Fibroblast of skin of scalp (primary cell): Measurements from ENCODE around the gene TRPV2.

Source experiments
- DNase-seq: peaks from one replicate; pipeline ENCODE4 v3.0.0-alpha.2; 2013

Gene TRPV2

DNA sequence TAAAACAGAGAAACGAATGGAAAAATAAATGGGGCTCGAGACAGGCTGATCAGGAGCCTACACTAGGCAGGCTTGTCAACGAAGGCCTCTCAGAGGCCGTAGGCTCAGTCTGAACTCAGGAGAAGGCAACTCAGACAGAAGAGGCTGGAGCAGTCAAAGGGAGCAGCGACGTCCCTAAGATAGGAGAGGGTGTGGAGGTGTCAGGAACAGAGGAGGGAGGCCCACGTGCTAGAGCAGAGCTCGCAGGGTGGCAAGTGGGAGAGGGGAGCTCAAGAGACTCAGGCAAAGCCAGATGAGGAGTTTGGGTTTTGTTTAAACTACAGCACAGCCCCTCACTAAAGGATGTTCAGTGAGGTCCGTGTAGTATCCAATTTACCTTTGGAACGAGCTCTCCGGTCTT lies 43.9 kb downstream of the TRPV2 start:
- no peak for DNase-seq

GRCh38 chr17:16459855-16460550 lies 44.6 kb downstream of the TRPV2 start:
- no peak for DNase-seq

DNA sequence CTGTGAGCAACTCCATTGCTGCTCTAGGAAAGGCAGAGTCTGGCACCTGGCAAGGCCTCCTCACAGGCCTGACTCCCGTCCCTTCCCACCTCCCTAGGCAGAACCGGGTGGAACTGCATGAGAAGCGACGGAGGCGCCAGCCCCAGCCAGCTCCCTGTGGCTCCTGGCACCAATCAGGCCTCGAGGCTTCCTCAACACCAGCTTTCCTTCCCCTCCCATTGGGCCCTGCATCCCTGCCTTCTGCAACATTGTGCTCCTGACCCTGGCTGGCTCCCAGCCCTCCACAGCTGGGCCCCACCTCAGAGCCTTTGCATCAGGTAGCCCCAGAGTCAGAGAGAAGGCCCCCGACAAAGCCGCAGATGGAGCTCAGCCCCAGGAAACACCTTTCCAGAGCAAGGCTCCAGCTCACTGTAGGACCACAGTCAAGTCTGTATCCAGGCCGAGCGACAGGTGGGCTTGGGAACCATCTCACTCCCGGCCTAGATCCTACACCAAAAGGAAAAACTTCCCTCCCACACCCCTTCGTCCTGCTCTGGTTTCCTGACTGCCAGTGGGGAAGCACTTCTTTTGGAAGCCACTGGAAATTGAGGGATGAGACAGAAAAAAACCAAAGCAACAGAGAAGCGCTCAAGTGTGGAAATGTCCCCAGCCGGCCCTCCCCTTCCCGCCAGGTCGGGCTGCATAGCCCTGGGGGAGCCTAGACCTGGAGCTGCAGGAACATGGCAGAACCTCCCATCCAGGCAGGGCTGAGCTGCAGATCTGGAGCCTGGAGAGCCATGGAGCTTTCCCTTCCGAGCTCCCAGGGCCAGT lies 45.6 kb downstream of the TRPV2 start:
- DNase-seq: no peak

DNA sequence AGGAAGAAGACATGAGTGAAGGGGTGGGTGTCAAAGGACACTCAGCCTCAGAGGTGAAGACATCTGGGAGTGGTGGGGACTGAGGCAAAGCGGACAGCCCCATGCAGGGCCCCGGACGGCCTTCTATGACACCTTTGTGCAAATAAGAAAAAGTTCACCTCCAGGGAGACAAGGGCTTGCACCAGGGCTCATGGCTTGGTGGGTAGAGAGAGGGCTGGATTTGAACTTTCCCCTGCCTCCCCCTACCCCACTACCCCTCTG lies 46.2 kb downstream of the TRPV2 start:
- DNase-seq: no peak

- no peak for DNase-seq
These were observed 46.9 kb downstream of the TRPV2 start for GRCh38 chr17:16462070-16462864.

DNA sequence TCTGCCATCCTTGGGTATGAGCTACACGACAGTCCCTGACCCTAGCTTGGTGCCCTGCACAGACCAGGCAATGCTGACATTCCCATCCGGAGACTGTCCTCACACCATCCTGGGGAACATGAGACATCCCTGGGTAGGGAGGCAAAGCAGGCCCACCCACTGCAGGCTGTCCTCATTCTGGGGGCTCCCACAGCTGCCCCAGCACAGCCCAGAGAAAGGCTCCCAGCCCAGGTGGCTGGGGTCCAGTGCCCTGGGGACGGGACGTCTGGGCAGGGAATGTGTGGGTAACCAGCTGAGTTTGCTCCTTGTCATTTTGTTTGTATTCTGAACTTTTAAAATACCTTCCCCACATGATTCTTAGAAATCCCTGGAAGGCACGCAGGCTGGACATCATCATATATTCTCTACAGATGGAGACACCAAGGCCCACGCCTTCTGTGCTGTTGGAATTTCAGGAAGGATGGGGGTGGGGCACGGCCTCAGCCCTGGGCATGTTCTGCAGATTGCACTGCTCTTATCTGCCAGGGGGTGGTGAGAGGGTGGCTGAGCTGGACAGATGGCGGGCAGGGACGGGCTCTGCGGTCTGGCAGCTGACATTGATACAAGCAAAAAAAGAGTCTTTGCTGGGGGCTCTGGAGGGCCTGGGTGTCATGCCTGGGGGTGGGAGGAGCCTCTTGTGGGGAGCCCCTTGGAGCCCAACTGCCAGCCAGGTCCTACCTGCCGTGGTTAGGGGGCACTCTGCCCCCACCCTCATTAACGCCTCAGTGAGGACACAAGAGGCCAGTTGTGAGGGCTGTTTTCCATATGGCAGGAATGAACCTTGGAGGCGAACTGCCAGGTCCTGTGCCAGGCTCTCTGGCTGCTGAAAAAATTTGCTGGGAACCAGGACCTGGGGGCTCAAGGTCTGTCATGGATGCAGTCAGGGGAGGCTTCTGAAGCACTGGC lies 48.3 kb downstream of the TRPV2 start:
- DNase-seq: peak; percentile 61

- no peak for DNase-seq
These were observed 49.1 kb downstream of the TRPV2 start for GRCh38 chr17:16464303-16465051.

GRCh38 chr17:16465052-16465312 lies 49.6 kb downstream of the TRPV2 start:
- no peak for DNase-seq

DNA sequence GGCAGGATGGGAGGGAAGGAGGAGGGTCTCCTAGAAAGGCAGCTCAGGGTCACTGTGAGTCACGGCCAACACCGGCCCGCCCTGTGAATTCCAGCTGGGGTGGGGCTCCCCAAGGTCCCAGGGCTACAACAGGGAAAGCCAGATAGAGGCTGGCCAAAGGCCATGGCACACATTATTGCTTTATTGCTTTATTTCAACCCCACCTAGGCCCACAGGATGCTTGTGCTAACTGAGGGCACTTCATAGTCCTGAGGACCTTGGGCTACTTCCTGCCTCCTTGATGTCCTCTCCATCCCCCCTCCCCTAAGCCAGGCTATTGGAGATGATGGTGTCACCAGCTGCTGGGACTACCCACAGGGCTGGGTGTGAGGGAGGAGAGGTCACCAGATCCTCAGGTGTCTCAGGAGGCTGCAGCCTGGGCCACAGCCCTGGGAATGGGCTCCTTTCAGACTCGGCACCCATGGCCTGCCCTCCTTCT lies 50.5 kb downstream of the TRPV2 start:
- no peak for DNase-seq

GRCh38 chr17:16466407-16466806 lies 51.0 kb downstream of the TRPV2 start:
- DNase-seq: no peak

- DNase-seq: no peak
These were observed 51.7 kb downstream of the TRPV2 start for GRCh38 chr17:16467044-16467443.

DNA sequence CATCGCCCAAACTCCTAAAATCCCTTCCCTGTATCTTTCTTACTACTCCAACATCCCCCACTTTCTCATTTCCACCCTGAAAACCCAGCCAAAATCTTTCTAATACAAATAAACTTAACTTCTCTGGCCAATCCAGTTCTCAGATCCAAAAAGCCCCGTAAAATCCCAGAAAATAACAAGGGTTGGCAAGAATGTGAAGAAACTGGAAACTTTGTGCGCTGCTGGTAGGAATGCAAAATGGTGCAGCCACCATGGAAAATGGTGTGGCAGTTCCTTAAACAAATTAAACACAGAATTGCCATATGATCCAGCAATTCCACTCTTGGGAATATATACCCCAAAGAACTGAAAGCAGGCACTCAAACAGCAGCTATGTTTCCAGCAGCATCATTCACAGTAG lies 52.5 kb downstream of the TRPV2 start:
- no peak for DNase-seq

DNA sequence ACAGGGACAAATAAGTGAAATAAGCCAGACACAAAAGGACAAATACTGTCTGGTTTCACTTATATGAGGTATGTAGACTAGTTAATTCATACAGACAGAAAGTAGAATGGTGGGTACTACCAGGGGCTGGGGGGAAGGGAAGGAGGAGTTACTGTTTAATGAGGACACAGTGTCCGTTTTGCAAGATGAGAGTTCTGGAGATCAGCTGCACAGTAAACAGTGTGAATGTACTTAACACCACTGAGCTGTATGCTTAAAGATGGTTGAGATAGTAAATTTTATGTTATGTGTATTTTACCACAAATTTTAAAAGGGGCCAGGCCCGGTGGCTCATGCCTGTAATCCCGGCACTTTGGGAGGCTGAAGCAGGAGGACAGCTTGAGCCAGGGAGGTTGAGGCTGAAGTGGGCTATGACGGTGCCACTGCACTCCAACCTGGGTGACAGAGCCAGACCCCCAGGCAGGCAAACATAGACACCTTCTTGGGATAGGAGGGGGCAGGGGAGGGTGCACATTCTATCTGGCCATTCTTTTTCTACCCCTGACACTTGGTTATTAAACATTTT lies 53.1 kb downstream of the TRPV2 start:
- no peak for DNase-seq

DNA sequence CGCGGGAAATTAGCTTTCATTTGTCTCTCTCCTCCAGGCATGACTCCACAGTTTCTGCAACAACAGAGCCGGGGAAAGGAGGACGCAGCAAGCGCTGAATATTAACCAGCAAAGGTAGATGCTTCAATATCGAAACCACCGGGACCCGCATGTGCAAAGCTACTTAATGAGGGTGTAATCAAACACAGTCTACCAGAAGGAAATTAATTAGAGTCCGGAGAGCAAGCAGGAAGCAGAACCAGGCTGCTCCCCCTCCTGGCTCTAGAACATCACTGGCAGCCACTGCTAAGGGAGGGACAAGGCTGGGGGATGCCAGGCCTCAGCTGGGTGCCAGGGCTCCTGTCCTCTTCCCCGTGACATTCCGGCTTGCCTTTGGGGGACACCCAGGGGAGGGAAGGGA lies 54.9 kb downstream of the TRPV2 start:
- no peak for DNase-seq

DNA sequence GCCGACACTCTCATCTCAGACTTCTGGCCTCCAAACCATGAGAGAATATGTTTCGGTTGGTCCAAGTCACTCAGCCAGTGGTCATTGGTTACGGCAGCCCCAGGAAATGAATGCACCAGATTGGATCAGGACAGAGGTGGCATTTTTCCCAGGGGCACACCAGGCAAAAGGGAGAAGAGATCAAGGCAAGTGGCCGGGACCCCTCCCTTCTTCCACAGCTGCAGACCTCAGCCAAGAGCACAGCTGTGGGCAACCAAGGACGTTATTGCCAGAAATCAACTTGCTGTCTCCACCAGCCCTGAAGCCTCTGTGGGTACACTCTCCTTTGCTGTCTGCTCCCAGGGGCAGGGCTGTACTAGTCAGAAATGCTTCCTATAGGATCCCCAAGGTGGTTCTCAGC lies 55.9 kb downstream of the TRPV2 start:
- DNase-seq: no peak

- no peak for DNase-seq
These were observed 57.2 kb downstream of the TRPV2 start for GRCh38 chr17:16472539-16472938.

DNA sequence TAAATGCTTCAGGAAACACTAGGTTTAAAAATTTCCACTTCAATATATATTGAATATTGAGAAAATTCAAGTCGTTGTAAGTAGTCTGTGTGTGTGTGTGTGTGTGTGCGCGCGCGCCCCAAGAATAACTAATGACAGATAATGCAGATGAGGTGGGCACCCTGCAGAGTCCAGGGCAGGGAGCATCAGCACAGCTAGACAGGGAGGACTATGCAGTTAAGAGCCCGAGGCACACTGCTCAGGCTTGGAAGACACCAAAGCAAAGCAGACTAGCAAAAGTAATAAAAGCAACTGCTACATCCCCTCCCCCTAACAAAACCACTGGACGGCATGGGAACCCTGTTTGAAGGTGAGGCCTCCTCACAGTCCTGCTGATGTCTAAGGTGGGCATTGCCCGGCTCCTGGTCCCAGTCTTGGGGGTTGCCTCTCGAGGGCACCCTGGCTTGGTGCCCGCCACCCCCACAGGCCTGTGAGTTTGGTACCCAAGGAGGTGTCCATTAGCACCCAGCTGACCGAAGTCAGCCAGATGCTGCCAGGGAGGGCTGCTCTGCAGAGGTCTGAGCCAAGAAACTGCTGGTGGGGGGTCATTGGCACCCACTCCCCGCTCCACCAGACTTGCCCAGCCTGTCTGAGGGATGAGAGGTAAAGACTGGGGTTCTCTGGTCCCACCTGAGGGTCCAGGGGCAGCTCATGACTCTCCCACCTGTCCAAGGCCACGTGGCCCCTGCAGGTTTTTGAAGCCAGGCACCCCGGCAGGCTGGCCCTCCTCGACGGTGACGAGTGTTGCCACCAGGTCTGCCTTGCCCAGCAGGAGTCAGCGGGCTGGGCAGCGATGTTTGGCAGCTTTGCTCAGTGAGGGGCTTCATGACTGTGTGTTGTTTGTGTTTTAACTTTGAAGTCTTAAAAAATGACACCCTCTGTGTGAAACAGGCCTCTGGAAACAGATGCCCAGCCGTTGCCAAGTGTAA lies 58.0 kb downstream of the TRPV2 start:
- no peak for DNase-seq

DNA sequence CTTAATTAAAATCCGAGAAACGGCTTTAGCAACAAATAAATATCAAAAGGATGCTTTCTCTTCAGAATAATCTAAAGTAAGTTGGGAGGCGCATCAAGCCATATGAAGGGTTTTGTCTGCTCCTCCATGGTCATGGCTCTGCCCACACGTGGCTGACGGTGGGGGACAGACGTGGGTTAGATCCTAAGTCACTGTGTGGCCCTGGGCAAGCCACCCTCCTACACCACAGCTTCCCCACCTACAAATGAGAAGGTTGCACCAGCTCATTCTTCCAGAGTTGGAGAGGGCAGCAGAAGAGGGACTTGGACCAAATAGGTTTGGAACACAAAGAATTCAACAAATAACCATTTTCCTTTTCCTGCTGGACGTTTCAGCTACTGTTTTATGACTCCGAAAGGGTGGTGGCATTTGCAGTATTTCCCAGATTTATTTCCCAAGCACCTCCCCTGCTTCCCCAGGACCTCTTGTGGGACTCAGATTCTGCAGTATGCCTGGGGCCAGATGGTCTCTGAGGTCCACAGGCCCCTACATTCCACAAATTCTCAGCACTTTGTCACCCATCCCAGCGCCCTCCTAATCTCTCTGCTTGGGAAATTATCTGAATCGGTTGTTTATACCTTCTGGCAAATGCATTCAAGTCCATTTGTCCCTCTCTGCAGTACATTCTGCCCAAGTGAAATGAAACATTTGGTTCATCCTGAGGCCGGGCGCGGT lies 58.8 kb downstream of the TRPV2 start:
- peak; percentile 45 for DNase-seq

DNA sequence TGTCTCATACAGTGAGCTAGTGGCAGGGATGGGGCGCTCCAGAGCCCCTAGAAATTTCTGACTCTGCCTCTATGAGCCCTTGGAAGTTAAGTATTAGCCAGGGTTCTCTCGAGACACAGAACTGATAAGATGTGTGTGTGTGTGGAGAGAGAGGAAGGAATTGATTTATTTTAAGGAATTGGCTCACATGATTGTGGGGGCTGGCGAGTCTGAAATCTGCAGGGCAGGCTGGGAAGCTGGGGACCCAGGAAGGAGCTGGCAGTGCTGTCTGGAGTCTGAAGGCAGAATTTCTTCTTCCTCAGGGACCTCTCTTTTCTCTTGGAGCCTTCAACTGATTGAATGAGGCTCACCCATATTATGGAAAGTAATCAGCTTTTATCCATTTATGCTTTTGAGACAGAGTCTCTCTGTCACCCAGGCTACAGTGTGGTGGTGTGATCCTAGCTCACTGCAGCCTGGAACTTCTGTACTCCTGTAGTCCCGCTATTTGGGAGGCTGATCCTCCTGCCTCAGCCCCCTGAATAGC lies 59.9 kb downstream of the TRPV2 start:
- DNase-seq: no peak
